Suppressor macrophage treated with lipopolysaccharide for 4 hours (primary cell): ENCODE results near the gene DNAH10.
A peak's percentile ranks its signal among the peaks of the same experiment; 100 is the strongest.
"Not testable (repeated sequence)": the region's sequence is repeated elsewhere in the genome, so short reads cannot be mapped to it uniquely, and the experiment has no call there.

Source experiments
- DNase-seq: peaks from one replicate; pipeline ENCODE4 v3.0.0-alpha.2; 2020

DNAH10 gene

GRCh38 chr12:123937707-123938591, 175.8 kb downstream of the DNAH10 start:
- DNase-seq, result peak; percentile 14

- DNase-seq, result no peak
Measured at GRCh38 chr12:123938679-123939480, 176.8 kb downstream of the DNAH10 start.

- no peak for DNase-seq
Measured at GRCh38 chr12:123939716-123940626, 177.9 kb downstream of the DNAH10 start.

- DNase-seq, result no peak
Measured at GRCh38 chr12:123940627-123940966, 178.5 kb downstream of the DNAH10 start.

GRCh38 chr12:123941000-123941399, 178.9 kb downstream of the DNAH10 start:
- no peak for DNase-seq

- peak; percentile 82 for DNase-seq
Measured at GRCh38 chr12:123941624-123942237, 179.6 kb downstream of the DNAH10 start.

- no peak for DNase-seq
Measured at GRCh38 chr12:123942238-123942653, 180.1 kb downstream of the DNAH10 start.

- DNase-seq, result no peak
Measured at GRCh38 chr12:123942911-123943648, 181.0 kb downstream of the DNAH10 start.

GRCh38 chr12:123943816-123944215, 181.7 kb downstream of the DNAH10 start:
- DNase-seq, result no peak

GRCh38 chr12:123944696-123945095, 182.6 kb downstream of the DNAH10 start:
- DNase-seq, result no peak

GRCh38 chr12:123945287-123946151, 183.4 kb downstream of the DNAH10 start:
- DNase-seq, result no peak

- DNase-seq, result no peak
Measured at GRCh38 chr12:123946152-123946515, 184.0 kb downstream of the DNAH10 start.

- not testable (repeated sequence) for DNase-seq
Measured at GRCh38 chr12:123946516-123947505, 184.7 kb downstream of the DNAH10 start.

GRCh38 chr12:123947531-123947930, 185.4 kb downstream of the DNAH10 start:
- DNase-seq, result not testable (repeated sequence)

- DNase-seq, result no peak
Measured at GRCh38 chr12:123948401-123948795, 186.3 kb downstream of the DNAH10 start.

- no peak for DNase-seq
Measured at GRCh38 chr12:123948796-123949769, 187.0 kb downstream of the DNAH10 start.

GRCh38 chr12:123949770-123950165, 187.7 kb downstream of the DNAH10 start:
- no peak for DNase-seq
